ENCODE measurements around the gene JAKMIP3.

Gene JAKMIP3

GRCh38 chr10:132097609-132098377 is 32.0 kb downstream of the JAKMIP3 start:
- no peak for DNase-seq (ENCODE audit: low read depth in 2 of 3, low spot score in 2 of 3)

DNA sequence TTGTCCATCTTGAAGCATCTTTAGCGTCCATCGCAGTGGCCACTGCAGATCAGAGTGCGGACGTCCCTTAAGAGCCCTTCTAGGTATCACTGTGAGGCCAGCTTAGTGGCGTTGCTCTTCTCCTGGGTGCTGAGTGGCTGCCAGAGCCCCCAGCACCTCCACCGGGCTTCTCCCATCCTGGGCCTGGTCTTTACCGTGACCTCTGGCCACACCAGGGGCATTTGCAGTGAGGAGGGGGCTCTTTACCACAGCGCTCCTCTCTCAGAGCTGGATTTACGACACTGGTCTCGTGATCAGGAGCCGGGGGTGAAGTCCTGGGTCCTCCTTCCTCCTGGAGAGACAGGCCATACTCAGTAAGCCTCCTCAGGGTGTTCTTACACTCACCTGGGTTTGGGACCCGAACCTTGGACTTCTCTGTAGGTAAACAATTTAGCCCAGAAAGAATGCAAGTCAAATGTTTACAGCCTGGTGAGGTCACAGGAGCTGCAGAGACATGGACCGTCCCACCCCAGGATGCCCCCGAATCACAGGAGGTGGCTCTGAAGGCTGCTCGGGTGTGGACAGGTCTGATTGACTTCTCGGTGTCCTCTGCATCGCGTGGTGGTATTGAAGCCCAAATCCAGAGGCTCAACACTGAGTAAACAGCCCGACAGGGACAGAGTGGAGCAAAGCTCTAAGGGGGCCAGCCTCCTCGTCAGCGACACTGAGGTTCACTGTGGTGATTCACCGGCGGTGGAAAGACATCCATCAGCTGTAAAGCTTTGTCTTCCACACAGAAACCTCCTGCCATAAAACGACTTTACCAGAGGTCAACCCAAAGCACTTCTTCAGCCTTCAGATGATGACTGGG is 33.0 kb downstream of the JAKMIP3 start:
- DNase-seq (ENCODE audit: low read depth in 2 of 3, low spot score in 2 of 3), result no peak

DNA sequence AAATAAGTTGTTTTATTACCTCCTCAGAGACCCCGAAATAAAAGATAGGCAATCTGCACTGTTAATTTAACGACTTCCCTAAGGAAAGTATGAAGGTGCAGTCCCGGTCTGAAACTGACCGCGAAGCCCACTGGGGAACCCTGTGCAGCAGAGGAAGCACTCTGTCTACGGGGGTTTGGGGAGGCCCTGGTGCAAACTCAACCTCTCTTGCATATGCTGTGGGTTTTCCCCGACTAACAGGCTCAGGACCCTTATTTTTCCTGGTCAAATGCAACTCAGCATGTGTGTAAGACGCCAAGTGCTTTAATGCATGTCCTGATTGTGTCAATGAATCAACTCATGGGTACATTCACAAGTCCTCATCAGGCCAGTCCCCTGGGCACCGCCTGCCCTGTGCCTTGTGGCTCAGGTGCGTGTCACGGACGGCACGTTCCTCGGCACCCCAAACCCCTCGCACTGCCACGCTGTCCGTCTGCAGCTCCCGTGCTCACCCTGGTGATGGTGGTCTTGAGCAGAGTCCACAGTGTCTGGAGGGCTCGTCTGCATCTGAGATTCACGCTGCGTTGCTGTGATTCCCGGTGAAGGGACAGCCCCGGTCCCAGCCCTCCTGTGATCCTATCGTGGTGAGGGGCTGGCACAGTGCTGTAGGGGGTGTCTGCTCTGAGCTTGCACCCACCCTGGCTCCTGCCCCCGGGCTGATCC is 33.8 kb downstream of the JAKMIP3 start:
- DNase-seq (ENCODE audit: low read depth in 2 of 3, low spot score in 2 of 3), result no peak

- DNase-seq (ENCODE audit: low read depth in 2 of 3, low spot score in 2 of 3), result no peak
Observed at GRCh38 chr10:132100091-132100481, 34.3 kb downstream of the JAKMIP3 start.

DNA sequence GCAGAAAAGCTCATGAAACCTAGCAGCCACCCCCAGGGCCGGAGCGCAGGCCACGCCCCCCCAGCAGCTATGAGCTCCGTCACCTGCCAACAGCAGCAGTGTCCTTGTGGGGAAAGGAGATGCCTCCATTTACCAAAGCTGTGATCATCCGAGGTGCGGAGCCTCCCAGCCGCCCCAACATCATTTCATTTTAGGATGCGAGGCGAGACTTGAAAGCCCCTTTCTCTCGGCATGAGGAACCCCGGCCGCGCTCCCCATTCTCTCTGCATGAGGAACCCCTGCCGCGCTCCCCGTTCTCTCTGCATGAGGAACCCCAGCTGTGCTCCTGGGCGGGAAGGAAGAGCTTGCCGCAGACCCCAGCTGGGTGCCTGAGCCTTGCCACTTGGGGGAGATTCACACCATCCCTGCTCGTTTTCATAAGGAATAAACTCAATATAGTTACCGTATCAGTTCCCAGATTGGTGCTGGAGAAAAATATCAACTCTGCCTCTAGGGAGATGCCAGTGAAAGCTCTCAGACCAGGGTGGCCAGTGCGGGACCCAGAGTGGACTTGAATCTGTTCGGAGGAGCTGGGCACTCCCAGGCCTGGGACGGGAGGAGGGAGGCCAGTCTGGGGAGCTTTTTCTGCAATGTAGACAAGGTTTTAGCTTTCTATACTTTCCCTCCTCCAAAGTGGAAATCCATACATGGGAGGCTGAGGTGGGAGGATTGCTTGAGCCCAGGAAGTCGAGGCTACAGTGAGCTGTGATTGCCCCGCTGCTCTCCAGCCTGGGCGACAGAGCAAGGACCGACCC is 35.0 kb downstream of the JAKMIP3 start:
- no peak for DNase-seq (ENCODE audit: low read depth in 2 of 3, low spot score in 2 of 3)

DNA sequence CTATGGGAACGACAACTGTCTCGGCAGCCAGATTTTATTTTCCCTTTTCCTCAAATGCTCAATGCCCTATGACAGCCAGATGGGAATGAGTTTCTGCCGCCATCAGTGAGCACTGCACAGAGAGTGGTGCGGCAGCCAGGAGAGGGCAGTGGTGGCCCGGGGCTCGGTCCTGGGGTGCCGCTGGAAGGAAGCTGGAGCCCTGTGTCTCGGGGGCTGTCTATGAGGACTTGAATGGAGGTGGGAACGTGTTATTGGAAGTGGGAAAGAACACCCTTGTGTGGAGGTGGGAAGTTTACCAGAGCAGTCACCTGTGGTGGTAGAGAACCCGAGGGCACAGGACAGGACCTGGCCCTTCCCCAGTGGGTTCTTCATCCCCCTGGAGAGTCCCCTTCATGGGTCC is 35.8 kb downstream of the JAKMIP3 start:
- no peak for DNase-seq (ENCODE audit: low read depth in 2 of 3, low spot score in 2 of 3)

DNA sequence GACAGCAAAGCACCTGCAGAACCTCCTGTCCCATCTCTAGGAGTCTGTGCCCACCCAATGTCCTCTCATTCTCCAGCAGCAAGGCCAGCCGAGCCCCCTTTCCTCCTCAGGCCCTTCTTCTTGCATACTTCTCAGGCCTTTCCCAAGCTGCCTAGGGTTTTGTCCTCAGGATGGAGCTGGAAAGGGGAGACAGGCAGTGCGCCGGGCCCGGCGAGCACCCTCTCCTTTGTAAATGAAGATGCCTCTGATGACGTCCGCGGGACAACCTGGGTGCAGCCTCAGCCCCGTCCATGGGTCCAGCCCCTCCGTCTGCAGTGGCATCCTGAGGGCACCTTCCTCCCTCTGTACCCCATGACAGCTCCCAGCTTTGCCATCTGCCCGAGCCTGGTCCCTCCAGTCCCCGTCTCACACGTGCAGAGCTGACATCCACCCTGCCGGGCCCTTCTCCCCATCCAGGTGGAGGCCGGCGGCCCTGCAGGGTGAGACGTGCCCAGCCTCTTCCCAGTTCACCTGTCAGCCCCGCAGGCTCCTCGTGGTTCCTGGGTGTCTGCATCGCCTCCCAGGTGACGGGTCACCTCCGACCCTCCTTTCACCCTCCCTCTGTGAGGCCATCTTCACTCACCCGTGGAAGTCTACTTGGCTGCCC is 36.4 kb downstream of the JAKMIP3 start:
- no peak for DNase-seq (ENCODE audit: low read depth in 2 of 3, low spot score in 2 of 3)

DNA sequence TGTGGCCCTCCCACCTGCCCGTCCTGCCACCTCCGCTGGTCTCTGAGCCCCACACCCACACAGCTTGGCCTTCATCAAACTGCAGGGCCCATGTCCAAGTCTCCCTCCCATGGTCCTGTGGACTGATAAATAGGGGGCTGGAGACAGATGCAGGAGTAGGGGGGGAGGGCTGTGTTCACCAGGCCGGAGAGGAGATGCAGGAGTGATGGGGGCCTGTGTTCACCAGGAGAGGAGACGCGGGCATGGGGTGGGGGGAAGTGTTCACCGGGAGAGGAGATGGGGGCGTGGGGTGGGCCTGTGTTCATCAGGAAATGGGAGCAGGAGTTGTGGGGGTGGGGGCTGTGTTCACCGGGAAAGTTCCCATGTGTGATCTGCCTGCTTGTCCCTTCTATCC is 37.0 kb downstream of the JAKMIP3 start:
- no peak for DNase-seq (ENCODE audit: low read depth in 2 of 3, low spot score in 2 of 3)

- no peak for DNase-seq (ENCODE audit: low read depth in 2 of 3, low spot score in 2 of 3)
Observed at GRCh38 chr10:132103116-132103910, 37.6 kb downstream of the JAKMIP3 start.

- no peak for DNase-seq (ENCODE audit: low read depth in 2 of 3, low spot score in 2 of 3)
Observed at GRCh38 chr10:132104062-132104461, 38.3 kb downstream of the JAKMIP3 start.

- no peak for DNase-seq (ENCODE audit: low read depth in 2 of 3, low spot score in 2 of 3)
Observed at GRCh38 chr10:132104471-132105301, 38.9 kb downstream of the JAKMIP3 start.

DNA sequence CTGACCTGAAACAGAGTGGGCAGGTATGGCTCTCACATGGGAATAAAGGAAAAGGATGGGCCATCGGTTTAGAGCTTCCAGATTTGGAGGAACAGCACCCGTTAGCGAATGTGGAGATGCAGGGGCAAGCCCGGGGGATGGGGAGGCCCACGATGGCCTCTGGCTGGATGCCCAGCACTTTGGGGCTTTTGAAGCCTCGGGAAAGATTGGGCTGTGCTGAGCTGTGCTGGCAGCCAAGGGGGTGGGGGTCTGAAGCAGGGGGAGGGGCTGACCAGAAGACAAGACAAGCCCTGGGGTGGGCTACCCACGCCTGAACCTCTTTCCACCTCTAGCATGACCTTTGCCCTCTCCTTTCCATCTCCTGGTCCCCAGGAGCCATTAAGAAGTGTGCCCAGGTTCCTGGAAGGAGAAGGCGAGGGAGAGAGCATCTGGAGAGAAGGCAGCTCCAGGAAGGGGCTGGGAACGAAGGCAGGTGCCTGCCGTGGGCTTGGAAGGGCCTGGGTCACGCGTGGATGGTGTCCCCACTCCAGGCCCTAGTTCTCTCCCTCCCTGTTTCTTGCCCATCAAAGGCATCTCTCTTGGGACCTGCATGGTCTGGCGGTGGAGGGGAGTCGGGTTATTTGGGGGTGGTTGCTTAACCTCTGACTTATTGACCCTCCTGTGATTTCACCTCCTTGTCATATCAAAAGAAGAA is 39.7 kb downstream of the JAKMIP3 start:
- no peak for DNase-seq (ENCODE audit: low read depth in 2 of 3, low spot score in 2 of 3)

GRCh38 chr10:132106431-132106830 is 40.7 kb downstream of the JAKMIP3 start:
- DNase-seq (ENCODE audit: low read depth in 2 of 3, low spot score in 2 of 3), result no peak

GRCh38 chr10:132107186-132107948 is 41.6 kb downstream of the JAKMIP3 start:
- no peak for DNase-seq (ENCODE audit: low read depth in 2 of 3, low spot score in 2 of 3)

DNA sequence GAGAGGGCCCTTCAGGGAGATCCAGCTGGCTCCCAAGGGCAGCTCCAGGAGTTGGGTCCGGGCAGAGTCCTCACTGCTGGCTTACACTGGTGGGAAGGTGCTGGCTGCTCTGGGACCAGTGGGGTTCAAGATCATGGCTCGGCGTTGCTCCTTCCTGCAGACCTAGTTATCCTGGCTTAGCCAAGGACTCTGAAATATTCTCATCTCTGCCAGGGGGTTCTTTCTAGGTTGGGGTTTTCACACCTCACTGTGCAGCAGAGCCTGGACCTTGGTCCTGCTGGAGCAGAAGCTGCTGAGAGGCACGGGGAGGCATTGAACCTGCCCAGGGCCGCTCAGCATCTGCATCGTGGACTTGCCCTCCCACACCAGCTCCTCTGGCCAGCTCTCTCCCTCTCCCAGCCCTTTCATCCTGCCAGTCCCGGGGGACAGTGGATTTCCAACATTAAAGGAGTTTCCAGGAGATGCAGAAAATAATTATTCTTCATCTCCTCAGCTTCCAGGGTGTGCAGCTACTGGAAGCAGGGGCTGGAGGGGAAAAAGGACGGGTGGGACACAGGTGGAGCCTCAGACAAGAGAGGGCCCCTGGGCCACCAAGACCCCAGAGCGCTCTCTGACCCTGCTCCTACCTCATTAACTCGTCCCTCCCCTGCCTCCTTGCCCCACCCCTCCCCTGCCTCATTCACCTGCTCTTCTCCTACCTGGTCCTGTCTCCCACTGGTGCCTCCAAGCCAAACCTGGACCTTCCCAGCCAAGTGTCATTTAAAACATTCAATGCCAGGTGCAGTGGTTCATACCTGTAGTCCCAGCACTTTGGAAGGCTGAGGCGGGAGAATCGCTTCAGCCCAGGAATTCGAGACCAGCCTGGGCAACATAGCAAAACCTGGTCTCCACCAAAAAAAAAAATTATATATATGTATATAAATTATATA is 42.5 kb downstream of the JAKMIP3 start:
- no peak for DNase-seq (ENCODE audit: low read depth in 2 of 3, low spot score in 2 of 3)

DNA sequence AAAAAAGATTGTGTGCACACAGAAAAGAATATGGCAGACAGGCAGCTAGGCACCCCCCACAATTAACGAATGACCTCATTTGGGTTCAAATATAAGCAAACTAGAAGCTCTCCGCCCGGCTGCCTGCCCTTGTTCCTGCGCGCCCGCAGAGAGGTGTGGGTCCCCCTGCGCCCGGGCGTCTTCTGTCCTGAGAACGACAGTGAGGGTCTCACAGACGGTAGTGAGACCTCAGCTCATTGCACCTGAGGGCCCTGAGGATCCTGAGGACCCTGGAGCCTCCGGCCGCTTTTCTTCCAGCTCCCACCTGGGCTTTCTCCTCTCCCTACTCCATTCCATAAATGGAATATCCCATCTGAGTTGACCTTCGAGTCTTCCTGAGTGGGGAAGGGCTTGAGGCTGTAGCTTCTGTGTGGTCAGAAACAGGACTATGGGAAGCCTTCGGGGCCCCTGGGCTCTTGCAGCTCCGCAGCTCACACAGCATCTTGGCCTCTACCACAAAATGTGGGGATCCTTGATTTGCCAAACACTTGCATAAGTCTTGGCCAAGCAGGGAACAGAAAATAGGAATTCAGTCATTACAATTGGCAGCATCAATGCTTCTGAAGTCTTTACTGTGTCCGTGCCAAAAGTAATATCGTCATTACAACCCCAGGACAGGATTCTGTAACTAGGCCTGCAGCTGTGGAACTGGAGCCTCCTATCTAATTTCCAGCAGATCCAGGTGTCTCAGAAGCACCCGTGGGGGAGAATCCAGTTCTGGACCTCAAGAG is 43.8 kb downstream of the JAKMIP3 start:
- DNase-seq (ENCODE audit: low read depth in 2 of 3, low spot score in 2 of 3), result no peak

All from activated CD8-positive, alpha-beta memory T cell treated with anti-CD3 and anti-CD28 coated beads for 48 hours (primary cell).